Measurements from ENCODE around the gene CCDC148.

GRCh38 chr2:158128168-158128973 is 328.2 kb downstream of the CCDC148 start:
- TF ChIP-seq EZH2 (IDR thresholded peaks at IDR 0.05) (no peak), POLR2AphosphoS5 (IDR thresholded peaks at IDR 0.05; ENCODE audit: borderline replicate concordance, low read depth, low read length) (no peak)
